B cell (primary cell): ENCODE results near the gene LRIT2. TPM values are rescaled to one million over a fixed set of nuclear protein-coding genes. Genes with fewer than 3 reads are reported as not detected.

Source experiments
- ATAC-seq: fragments of 200-7000 bp; cut with Tn5 transposase; one replicate; pipeline ENCODE4 v1.10.0; 2021; ENCODE audit warnings: low read depth, mild to moderate bottlenecking, moderate number of reproducible peaks, moderate library complexity
- CTCF ChIA-PET: fragments of 350-600 bp; sonication (Branson Sonifier 250); formaldehyde crosslinking; loops from one replicate; lab custom pipeline; 2021; ENCODE audit warnings: antibody characterized with exemption, inconsistent platforms; lab: Charles Lee
- POLR2A ChIA-PET: fragments of 350-600 bp; sonication (Branson Sonifier 250); formaldehyde crosslinking; loops from one replicate; lab custom pipeline; 2021; ENCODE audit warnings: antibody characterized with exemption; lab: Charles Lee
- DNase-seq: peaks from one replicate; pipeline ENCODE4 v3.0.0; 2013
- H2AFZ ChIP-seq: 2 replicates; pipeline ENCODE4 v1.6.1; 2012; ENCODE audit warnings: mild to moderate bottlenecking, low read depth, low read length; ENCODE audit not compliant: insufficient read depth, poor library complexity, severe bottlenecking
- H3K27ac ChIP-seq, 2 donors: 1 replicate in 1 of 2; 2 replicates in 1 of 2; pipeline ENCODE4 v1.5.1; 2012 to 2013; ENCODE audit warnings: low read length in 2 of 2, mild to moderate bottlenecking in 2 of 2, moderate library complexity in 1 of 2
- H3K27me3 ChIP-seq, 4 experiments: fragments of 200-600 bp in 1 of 4; sonication (generic) in 1 of 4; replicated peaks in 1 of 4; 1 replicate in 2 of 4; 2 replicates in 2 of 4; pipeline versions ENCODE4 v1.6.1 to v1.7.0; 2013 to 2016; ENCODE audit warnings: low read length in 3 of 4, mild to moderate bottlenecking in 2 of 4, mixed read lengths in 1 of 4, moderate library complexity in 1 of 4; ENCODE audit not compliant: insufficient read depth in 4 of 4, control insufficient read depth in 3 of 4; ENCODE audit errors: control extremely low read depth in 1 of 4
- H3K36me3 ChIP-seq, 2 experiments: replicated peaks in 1 of 2; 1 replicate in 1 of 2; 2 replicates in 1 of 2; pipeline versions ENCODE4 v1.6.1 to v1.7.1; 2013; ENCODE audit warnings: low read length in 1 of 2; ENCODE audit not compliant: insufficient read depth in 2 of 2, control insufficient read depth in 1 of 2; ENCODE audit errors: control extremely low read depth in 1 of 2, extremely low read depth in 1 of 2
- H3K4me1 ChIP-seq, 2 donors: fragments of 200-600 bp in 1 of 2; sonication (generic) in 1 of 2; 1 replicate in 1 of 2; 2 replicates in 1 of 2; pipeline versions ENCODE4 v1.5.1 to v1.6.1; 2013 to 2017; ENCODE audit warnings: low read length in 2 of 2; ENCODE audit not compliant: control insufficient read depth in 2 of 2, insufficient read depth in 2 of 2
- H3K4me2 ChIP-seq: replicated peaks from 2 replicates; pipeline ENCODE3; 2012; ENCODE audit warnings: mild to moderate bottlenecking, low read depth, low read length; ENCODE audit not compliant: poor library complexity, severe bottlenecking
- H3K4me3 ChIP-seq, 5 experiments: fragments of 200-600 bp in 1 of 5; sonication (generic) in 1 of 5; 1 replicate in 3 of 5; 2 replicates in 2 of 5; pipeline versions ENCODE4 v1.5.1 to v1.7.0; 2011 to 2016; ENCODE audit warnings: low read length in 4 of 5, mild to moderate bottlenecking in 4 of 5, low read depth in 2 of 5, control low read depth in 1 of 5, moderate library complexity in 1 of 5; ENCODE audit not compliant: insufficient read depth in 1 of 5; ENCODE audit errors: control extremely low read depth in 1 of 5, extremely low read depth in 1 of 5
- H3K79me2 ChIP-seq: fragments of 200-600 bp; sonication (generic); one replicate; pipeline ENCODE4 v1.6.0; 2016; ENCODE audit warnings: low read length; ENCODE audit not compliant: control insufficient read depth, insufficient read depth
- H3K9ac ChIP-seq: fragments of 200-600 bp; sonication (generic); 2 replicates; pipeline ENCODE4 v1.6.1; 2017; ENCODE audit warnings: mild to moderate bottlenecking, low read length, moderate library complexity
- H3K9me3 ChIP-seq, 3 donors: one replicate each; pipeline versions ENCODE4 v1.6.1 to v1.7.1; 2013; ENCODE audit warnings: low read length in 2 of 3; ENCODE audit not compliant: control insufficient read depth in 2 of 3, insufficient read depth in 1 of 3; ENCODE audit errors: control extremely low read depth in 1 of 3
- H4K20me1 ChIP-seq: 2 replicates; pipeline ENCODE4 v1.6.0; 2012; ENCODE audit warnings: mild to moderate bottlenecking, low read length; ENCODE audit not compliant: insufficient read depth, control insufficient read depth, poor library complexity, severe bottlenecking
- H3K27ac Mint-ChIP-seq: one replicate; pipeline ENCODE4 v1.8.0; 2021; ENCODE audit warnings: mixed read lengths
- H3K27me3 Mint-ChIP-seq: one replicate; pipeline ENCODE4 v1.8.0; 2021; ENCODE audit warnings: mixed read lengths
- H3K4me1 Mint-ChIP-seq: one replicate; pipeline ENCODE4 v1.8.0; 2021; ENCODE audit warnings: mixed read lengths
- H3K4me3 Mint-ChIP-seq: one replicate; pipeline ENCODE4 v1.8.0; 2021; ENCODE audit warnings: mixed read lengths
- H3K9me3 Mint-ChIP-seq: one replicate; pipeline ENCODE4 v1.8.0; 2022; ENCODE audit warnings: mixed read lengths; ENCODE audit not compliant: insufficient read depth
- CTCF ChIP-seq: fragments of 200-600 bp; IDR thresholded peaks from one replicate; pipeline ENCODE4 v1.8.0; 2022; ENCODE audit warnings: antibody characterized with exemption, mild to moderate bottlenecking
- EZH2 ChIP-seq: IDR thresholded peaks from 2 replicates; pipeline ENCODE4 v1.6.1; 2012; ENCODE audit warnings: borderline replicate concordance, low read depth, mild to moderate bottlenecking, moderate library complexity, low read length; ENCODE audit not compliant: insufficient read depth, poor library complexity, severe bottlenecking
- WGBS: methylation state at CpG from one replicate; pipeline ENCODE4 v1.1.5; 2013; ENCODE audit warnings: missing lambda C conversion rate; ENCODE audit not compliant: insufficient coverage; 5-methylcytosine and 5-hydroxymethylcytosine counted together
- intact Hi-C: fragments of 100-400 bp; cut with micrococcal nuclease; formaldehyde crosslinking; loops from one replicate; pipeline ENCODE4 v1.10.0; 2022
- polyA plus RNA-seq: library from polyadenylated mRNA; depleted of rRNA; stranded (reverse); fragments of >200 nt; gene quantifications from 2 replicates; pipeline ENCODE4 v1.2.3, GENCODE V29; 2012
- total RNA-seq, 2 donors: library from RNA; stranded (reverse); fragments of 120-200 nt in 1 of 2; gene quantifications; 1 replicate in 1 of 2; 2 replicates in 1 of 2; pipeline versions ENCODE4 v1.2.3 to v1.2.4, GENCODE V29; 2013 to 2022

Gene LRIT2
- total and polyA plus RNA-seq, 2 donors (not counting 1 experiment from before 2014, with no cell fraction given): not detected

GRCh38 chr10:84195044-84195830 lies 30.1 kb downstream of the LRIT2 start:
- H3K79me2 ChIP-seq: no peaks in the 10 kb centered on the region
- Mint-ChIP-seq H3K27ac (no peak overlapping the region), H3K9me3 (no peaks in the 10 kb centered on the region), H3K4me3 (peak overlapping the region; percentile 78), H3K4me1 (peaks cover 8% of the 10 kb centered on the region), H3K27me3 (peaks cover 44% of the 10 kb centered on the region)
- peak overlapping the region; percentile 56 for H3K9ac ChIP-seq
- no peaks in the 10 kb centered on the region for H4K20me1 ChIP-seq
- H3K4me2 ChIP-seq: peak overlapping the region; percentile 87
- H3K27me3 ChIP-seq: peaks cover 0 to 49% (median 24%) of the 10 kb centered on the region in 4 experiments
- H3K4me3 ChIP-seq: peak overlapping the region in 3 of 5 experiments; percentile 34 to 51 (median 46)
- ChIA-PET POLR2A (interaction anchor here (0.6 kb wide), 2 partner anchors 16 to 21 kb away, joined by 3 to 12 read pairs; no protein-coding TSS in a partner anchor), CTCF (interaction anchor here (1.4 to 1.8 kb wide), 2 partner anchors 39 to 47 kb away, joined by 4 to 7 read pairs; no protein-coding TSS in a partner anchor)
- H3K36me3 ChIP-seq: no peaks in the 10 kb centered on the region
- TF ChIP-seq CTCF (no peak), EZH2 (no peak)
- peak overlapping the region; percentile 72 for H2AFZ ChIP-seq
- intact Hi-C loops: no loop called here
- DNase-seq (no peak), ATAC-seq (no peak)
- H3K27ac ChIP-seq: no peak overlapping the region
- H3K9me3 ChIP-seq: peaks cover 0 to 5% (median 0%) of the 10 kb centered on the region in 3 donors
- peaks cover 14 to 15% of the 10 kb centered on the region in 2 donors for H3K4me1 ChIP-seq
- WGBS: 27% methylated on average over 43 of the region's 43 CpGs
